ENCODE data around the gene ELOVL2. TPM values are rescaled to one million over a fixed set of nuclear protein-coding genes. Genes with fewer than 3 reads are reported as not detected.

ELOVL2 gene
- total RNA-seq, 1 experiment from 2014 or later = 0.47 TPM

DNA sequence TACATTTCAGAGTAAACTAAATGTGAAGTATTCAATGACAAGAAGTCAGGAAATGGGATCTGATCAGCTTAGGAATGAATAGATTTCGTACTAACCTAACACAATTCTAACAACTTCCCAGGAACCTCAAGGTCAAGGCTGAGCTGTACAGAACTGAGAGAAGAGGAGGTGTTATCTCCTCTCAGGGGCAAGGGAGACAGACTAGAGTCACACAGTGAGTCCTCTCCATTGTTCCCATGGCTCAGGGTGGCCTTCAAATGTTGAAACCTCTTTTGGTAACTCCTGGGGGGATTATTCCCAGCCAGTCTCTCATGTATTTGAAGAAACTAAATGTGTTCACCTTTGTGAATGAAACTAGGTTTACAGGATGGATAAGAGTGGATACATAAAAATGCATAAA is 27.7 kb downstream of the ELOVL2 start:
- H3K27me3 Mint-ChIP-seq (ENCODE audit: unreplicated experiment) = no peaks in the 10 kb centered on the region
- no peak for DNase-seq
- no peak overlapping the region for H3K4me3 Mint-ChIP-seq (ENCODE audit: low read depth, unreplicated experiment)
- intact Hi-C loops (cut with micrococcal nuclease; ENCODE audit: unreplicated experiment) = no loop called here
- CTCF ChIA-PET = no interaction called here
- no peaks in the 10 kb centered on the region for H3K9me3 Mint-ChIP-seq (ENCODE audit: low read depth, unreplicated experiment)
- no peaks in the 10 kb centered on the region for H3K4me1 Mint-ChIP-seq (ENCODE audit: low read depth, unreplicated experiment)
- H3K27ac Mint-ChIP-seq (ENCODE audit: unreplicated experiment) = no peak overlapping the region
- no peak for TF ChIP-seq CTCF (IDR thresholded peaks at IDR 0.05; ENCODE audit: unreplicated experiment)
- no TSS peak for BruUV-seq (replicated peaks)
- H3K36me3 Mint-ChIP-seq (ENCODE audit: insufficient read depth, unreplicated experiment) = no peaks in the 10 kb centered on the region

DNA sequence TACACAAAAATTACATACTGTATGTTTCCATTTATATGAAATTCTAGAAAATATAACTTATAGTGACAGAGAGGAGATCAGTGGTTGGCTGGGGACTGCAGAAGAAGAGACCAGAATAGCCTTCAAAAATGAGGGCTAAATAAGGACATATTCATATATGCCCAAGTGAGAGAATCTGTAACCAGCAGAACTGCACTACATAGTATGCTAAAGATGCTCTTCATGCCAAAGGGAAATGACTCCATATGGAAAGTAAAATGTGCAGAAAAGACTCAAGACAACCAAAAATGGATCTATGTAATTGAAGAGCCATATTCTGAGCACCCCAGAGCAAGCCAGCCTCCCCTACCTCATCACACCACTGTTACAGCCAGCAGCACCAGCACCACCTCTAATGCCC is 29.0 kb downstream of the ELOVL2 start:
- H3K27me3 Mint-ChIP-seq (ENCODE audit: unreplicated experiment) = no peaks in the 10 kb centered on the region
- DNase-seq = no peak
- no peaks in the 10 kb centered on the region for H3K9me3 Mint-ChIP-seq (ENCODE audit: low read depth, unreplicated experiment)
- intact Hi-C loops (cut with micrococcal nuclease; ENCODE audit: unreplicated experiment) = no loop called here
- H3K4me1 Mint-ChIP-seq (ENCODE audit: low read depth, unreplicated experiment) = no peaks in the 10 kb centered on the region
- TF ChIP-seq CTCF (IDR thresholded peaks at IDR 0.05; ENCODE audit: unreplicated experiment) = no peak
- H3K4me3 Mint-ChIP-seq (ENCODE audit: low read depth, unreplicated experiment) = no peak overlapping the region
- H3K27ac Mint-ChIP-seq (ENCODE audit: unreplicated experiment) = no peak overlapping the region
- no peaks in the 10 kb centered on the region for H3K36me3 Mint-ChIP-seq (ENCODE audit: insufficient read depth, unreplicated experiment)
- no TSS peak for BruUV-seq (replicated peaks)
- CTCF ChIA-PET = no interaction called here

GRCh38 chr6:11013721-11014070 is 30.4 kb downstream of the ELOVL2 start:
- Mint-ChIP-seq H3K27me3 (ENCODE audit: unreplicated experiment) (no peaks in the 10 kb centered on the region), H3K27ac (ENCODE audit: unreplicated experiment) (no peak overlapping the region), H3K4me1 (ENCODE audit: low read depth, unreplicated experiment) (peaks cover 12% of the 10 kb centered on the region), H3K9me3 (ENCODE audit: low read depth, unreplicated experiment) (no peaks in the 10 kb centered on the region), H3K4me3 (ENCODE audit: low read depth, unreplicated experiment) (no peak overlapping the region), H3K36me3 (ENCODE audit: insufficient read depth, unreplicated experiment) (no peaks in the 10 kb centered on the region)
- no TSS peak for BruUV-seq (replicated peaks)
- CTCF ChIA-PET = no interaction called here
- TF ChIP-seq CTCF (IDR thresholded peaks at IDR 0.05; ENCODE audit: unreplicated experiment) = no peak
- DNase-seq = no peak
- intact Hi-C loops (cut with micrococcal nuclease; ENCODE audit: unreplicated experiment) = no loop called here

GRCh38 chr6:11012976-11013720 is 31.0 kb downstream of the ELOVL2 start:
- Mint-ChIP-seq H3K4me3 (ENCODE audit: low read depth, unreplicated experiment) (no peak overlapping the region), H3K27ac (ENCODE audit: unreplicated experiment) (no peak overlapping the region), H3K9me3 (ENCODE audit: low read depth, unreplicated experiment) (no peaks in the 10 kb centered on the region), H3K36me3 (ENCODE audit: insufficient read depth, unreplicated experiment) (no peaks in the 10 kb centered on the region), H3K4me1 (ENCODE audit: low read depth, unreplicated experiment) (peaks cover 12% of the 10 kb centered on the region), H3K27me3 (ENCODE audit: unreplicated experiment) (no peaks in the 10 kb centered on the region)
- CTCF ChIA-PET = interaction anchor here (1.7 kb wide), 1 partner anchor 59 kb away, joined by 5 read pairs; no protein-coding TSS in a partner anchor
- intact Hi-C loops (cut with micrococcal nuclease; ENCODE audit: unreplicated experiment) = no loop called here
- DNase-seq = no peak
- no peak for TF ChIP-seq CTCF (IDR thresholded peaks at IDR 0.05; ENCODE audit: unreplicated experiment)
- BruUV-seq (replicated peaks) = no TSS peak
